WERI-Rb-1 (cell line): ENCODE results near the gene ZFHX3.

Experiments
- DNase-seq: peaks from one replicate; pipeline ENCODE4 v3.0.0-alpha.2; 2020
- H3K27ac ChIP-seq: fragments of 250-450 bp; sonication (Bioruptor Pico); 2 replicates; pipeline ENCODE4 v1.5.1; 2020; ENCODE audit warnings: mild to moderate bottlenecking, moderate library complexity
- H3K27me3 ChIP-seq: fragments of 250-450 bp; sonication (Bioruptor Pico); 2 replicates; pipeline ENCODE4 v1.5.1; 2021; ENCODE audit warnings: mild to moderate bottlenecking, low read depth, moderate library complexity; ENCODE audit not compliant: insufficient read depth, severe bottlenecking
- H3K36me3 ChIP-seq: fragments of 250-450 bp; sonication (Bioruptor Pico); 2 replicates; pipeline ENCODE4 v1.5.1; 2020; ENCODE audit warnings: mild to moderate bottlenecking, moderate library complexity
- H3K4me3 ChIP-seq: 2 replicates; pipeline ENCODE4 v1.5.1; 2011; ENCODE audit warnings: low read depth, mild to moderate bottlenecking, control low read depth, low read length
- H3K9me3 ChIP-seq: fragments of 250-450 bp; sonication (Bioruptor Pico); 2 replicates; pipeline ENCODE4 v1.5.1; 2021; ENCODE audit warnings: mild to moderate bottlenecking, moderate library complexity; ENCODE audit not compliant: severe bottlenecking
- TF ChIP-seq, protein P1 (sequence below): IDR thresholded peaks from 2 replicates; pipeline ENCODE4 v1.5.1; 2011; ENCODE audit warnings: low read depth, mild to moderate bottlenecking, control low read depth, inconsistent platforms, low read length

The ZFHX3 gene

DNA sequence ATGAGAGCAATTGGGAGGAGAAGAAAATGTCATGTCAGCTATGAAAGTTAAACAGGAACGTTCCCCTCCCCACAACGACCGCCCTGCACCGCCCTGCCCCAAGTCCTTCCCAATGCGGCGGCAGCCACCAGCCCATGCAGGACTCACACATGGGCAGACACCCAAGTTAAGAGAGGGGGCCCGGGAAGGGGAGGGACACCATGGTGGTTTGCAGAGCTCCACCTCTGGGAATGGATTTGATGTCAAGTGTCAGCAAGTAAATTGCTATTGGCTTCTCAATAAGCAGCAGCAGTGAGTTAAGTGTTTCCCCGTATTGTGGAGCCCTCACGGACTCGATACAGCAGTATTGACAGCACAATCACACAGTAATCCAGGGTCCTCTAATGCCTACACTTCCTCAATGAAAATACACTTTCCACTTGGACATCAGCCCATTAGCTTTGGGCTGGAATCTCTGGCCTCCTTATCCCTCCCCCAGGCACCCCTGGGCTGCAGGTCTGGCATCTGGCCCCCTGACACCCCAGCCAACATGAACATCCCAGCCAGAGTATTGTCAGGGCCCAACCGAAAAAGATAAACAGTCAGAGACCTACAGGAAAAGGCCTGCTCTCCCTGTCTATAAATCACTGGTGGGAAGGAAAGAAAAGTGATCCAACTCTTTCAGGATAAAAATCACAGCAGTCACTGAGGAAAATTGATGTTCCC lies 22.6 kb downstream of the ZFHX3 start:
- no peak for DNase-seq

DNA sequence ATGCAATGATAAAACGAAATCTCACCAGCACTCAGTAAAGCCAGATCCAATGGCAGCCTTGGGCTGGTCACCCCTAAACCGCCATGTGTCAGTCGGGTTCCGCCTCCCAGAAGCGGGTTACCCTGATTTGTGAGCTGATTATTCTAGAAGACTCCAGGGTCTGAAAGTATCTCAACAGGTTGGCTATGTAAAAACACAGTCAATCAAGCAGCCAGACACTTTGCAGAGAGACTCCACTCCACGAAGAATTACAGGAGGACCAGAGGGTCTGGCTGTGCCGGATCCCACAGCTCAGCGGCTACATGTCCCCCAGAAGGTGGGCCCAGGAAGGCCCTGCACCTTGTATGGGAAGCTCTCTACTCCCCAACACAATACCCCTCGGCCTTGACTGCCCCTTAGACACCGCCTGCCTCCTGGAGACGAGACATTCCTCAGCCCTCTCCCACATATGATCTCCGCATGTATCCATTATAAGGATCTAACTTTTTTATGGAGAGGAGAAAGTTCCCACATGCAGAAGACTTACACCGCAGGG lies 23.3 kb downstream of the ZFHX3 start:
- no peak overlapping the region for H3K4me3 ChIP-seq
- no peak for DNase-seq
- TF ChIP-seq, protein P1, sequence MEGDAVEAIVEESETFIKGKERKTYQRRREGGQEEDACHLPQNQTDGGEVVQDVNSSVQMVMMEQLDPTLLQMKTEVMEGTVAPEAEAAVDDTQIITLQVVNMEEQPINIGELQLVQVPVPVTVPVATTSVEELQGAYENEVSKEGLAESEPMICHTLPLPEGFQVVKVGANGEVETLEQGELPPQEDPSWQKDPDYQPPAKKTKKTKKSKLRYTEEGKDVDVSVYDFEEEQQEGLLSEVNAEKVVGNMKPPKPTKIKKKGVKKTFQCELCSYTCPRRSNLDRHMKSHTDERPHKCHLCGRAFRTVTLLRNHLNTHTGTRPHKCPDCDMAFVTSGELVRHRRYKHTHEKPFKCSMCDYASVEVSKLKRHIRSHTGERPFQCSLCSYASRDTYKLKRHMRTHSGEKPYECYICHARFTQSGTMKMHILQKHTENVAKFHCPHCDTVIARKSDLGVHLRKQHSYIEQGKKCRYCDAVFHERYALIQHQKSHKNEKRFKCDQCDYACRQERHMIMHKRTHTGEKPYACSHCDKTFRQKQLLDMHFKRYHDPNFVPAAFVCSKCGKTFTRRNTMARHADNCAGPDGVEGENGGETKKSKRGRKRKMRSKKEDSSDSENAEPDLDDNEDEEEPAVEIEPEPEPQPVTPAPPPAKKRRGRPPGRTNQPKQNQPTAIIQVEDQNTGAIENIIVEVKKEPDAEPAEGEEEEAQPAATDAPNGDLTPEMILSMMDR = no peak
- H3K9me3 ChIP-seq = no peaks in the 10 kb centered on the region
- no peaks in the 10 kb centered on the region for H3K27me3 ChIP-seq
- H3K36me3 ChIP-seq = no peaks in the 10 kb centered on the region; the same call in 1 of the 2 replicates
- H3K27ac ChIP-seq = no peak overlapping the region

More for the DNA sequence above, 22.6 kb downstream of the ZFHX3 start:
- H3K27ac ChIP-seq = no peak overlapping the region
- TF ChIP-seq, protein P1 = no peak
- H3K4me3 ChIP-seq = no peak overlapping the region
- H3K27me3 ChIP-seq = no peaks in the 10 kb centered on the region
- no peaks in the 10 kb centered on the region; the same call in 1 of the 2 replicates for H3K36me3 ChIP-seq
- H3K9me3 ChIP-seq = no peaks in the 10 kb centered on the region

DNA sequence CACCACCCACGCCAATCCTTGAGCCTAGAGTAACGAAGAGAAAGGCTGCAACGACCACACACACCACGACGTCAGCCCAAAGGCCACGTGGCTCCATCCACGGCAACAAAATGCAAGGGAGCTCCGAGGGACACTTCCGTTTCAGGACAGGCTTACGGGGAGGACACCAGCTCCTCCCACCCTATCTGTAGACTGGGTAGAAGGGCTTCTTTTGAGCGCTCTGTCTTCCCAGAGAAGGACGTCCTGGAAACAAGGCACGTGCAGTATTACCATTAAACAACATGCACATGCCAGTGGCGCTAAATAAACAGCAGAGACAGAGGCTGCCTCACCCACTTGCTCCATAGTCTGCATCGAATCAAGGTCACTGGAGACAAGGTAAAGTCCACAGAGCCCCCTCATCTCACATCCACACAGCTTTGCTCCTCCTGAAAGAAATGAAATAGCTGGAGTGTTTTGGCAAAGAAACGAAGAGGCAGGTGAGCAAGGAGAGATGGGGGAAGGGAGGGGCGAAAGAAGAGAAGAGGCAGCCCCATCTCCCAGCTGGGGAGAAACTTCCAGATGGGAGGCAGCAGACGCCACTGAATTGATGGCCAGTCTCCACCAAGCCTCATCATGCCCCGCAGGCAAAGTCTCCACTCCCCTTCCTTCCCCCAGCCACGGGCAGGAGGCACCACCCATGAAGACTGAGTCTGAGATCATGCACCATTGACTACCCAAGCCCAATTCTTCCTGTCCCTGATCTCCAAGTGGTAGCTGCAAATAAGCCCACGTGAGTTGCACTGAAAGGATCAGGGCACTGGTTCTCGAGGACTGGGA lies 24.0 kb downstream of the ZFHX3 start:
- Histone ChIP-seq H3K9me3 (no peaks in the 10 kb centered on the region), H3K36me3 (no peaks in the 10 kb centered on the region), H3K4me3 (no peak overlapping the region), H3K27ac (no peak overlapping the region), H3K27me3 (no peaks in the 10 kb centered on the region)
- TF ChIP-seq, protein P1 = no peak
- DNase-seq = no peak

DNA sequence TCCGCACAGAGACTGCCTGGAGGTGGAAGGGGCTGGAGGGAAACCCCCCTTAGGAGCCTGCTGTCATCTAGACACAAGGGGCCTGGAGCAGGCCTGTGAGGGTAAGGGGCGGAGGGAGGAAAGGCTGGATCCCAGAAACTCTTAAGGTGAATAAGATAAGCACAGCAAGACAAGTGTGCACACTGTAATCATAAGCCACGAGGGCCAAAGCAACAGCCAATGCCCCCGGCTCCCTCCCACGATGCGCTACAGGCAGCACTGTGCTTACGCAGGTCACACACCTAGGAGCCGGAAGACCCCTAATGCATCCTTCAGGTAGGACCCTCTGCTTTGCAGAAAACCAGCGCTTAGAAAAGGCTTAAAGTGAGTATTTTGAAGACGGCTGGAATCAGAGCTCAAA lies 24.6 kb downstream of the ZFHX3 start:
- no peak overlapping the region for H3K4me3 ChIP-seq
- no peak for DNase-seq
- TF ChIP-seq, protein P1 = no peak
- H3K9me3 ChIP-seq = no peaks in the 10 kb centered on the region
- no peak overlapping the region for H3K27ac ChIP-seq
- no peaks in the 10 kb centered on the region for H3K27me3 ChIP-seq
- H3K36me3 ChIP-seq = no peaks in the 10 kb centered on the region; the same call in 1 of the 2 replicates

DNA sequence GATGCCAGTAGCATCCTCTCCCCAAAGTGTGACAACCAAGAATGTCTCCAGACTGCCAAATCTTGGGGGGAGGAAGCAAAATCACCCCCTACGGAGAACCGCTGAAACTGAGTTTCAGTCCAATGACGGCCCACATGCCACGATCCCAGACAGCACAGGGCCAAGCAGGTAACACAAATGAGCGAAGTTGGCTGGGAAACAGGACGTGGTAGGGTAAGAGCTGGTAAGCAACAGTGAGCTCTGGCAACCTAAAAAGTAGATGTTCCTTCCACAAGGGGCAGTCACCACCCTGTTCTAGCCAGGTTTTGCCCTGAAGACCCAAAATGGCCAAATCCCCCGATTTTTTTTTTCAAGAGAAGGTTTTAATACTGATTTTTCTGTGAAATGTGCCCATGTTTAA lies 25.4 kb downstream of the ZFHX3 start:
- TF ChIP-seq, protein P1 = no peak
- no peaks in the 10 kb centered on the region; the same call in 1 of the 2 replicates for H3K36me3 ChIP-seq
- DNase-seq = no peak
- no peak overlapping the region for H3K4me3 ChIP-seq
- no peak overlapping the region for H3K27ac ChIP-seq
- no peaks in the 10 kb centered on the region for H3K27me3 ChIP-seq
- H3K9me3 ChIP-seq = no peaks in the 10 kb centered on the region
